Bronchial epithelial cell (primary cell): ENCODE results near the gene EIF4G1. TPM values are rescaled to one million over a fixed set of nuclear protein-coding genes. Genes with fewer than 3 reads are reported as not detected.

ENCODE experiments used
- DNase-seq: peaks from one replicate; pipeline ENCODE4 v3.0.0-alpha.2; 2010; ENCODE audit warnings: low read depth
- FAIRE-seq: peaks from 2 replicates; lab custom pipeline; 2011; peaks lifted over from hg19 to GRCh38; lab: Jason Lieb, UNC
- H3K27me3 ChIP-seq: 2 replicates; pipeline ENCODE4 v1.5.1; 2011; ENCODE audit warnings: low read length; ENCODE audit not compliant: control insufficient read depth, insufficient read depth
- H3K36me3 ChIP-seq: 2 replicates; pipeline ENCODE4 v1.5.1; 2011; ENCODE audit warnings: low read length; ENCODE audit not compliant: control insufficient read depth, insufficient read depth
- H3K4me3 ChIP-seq: 2 replicates; pipeline ENCODE4 v1.5.1; 2011; ENCODE audit warnings: mild to moderate bottlenecking, low read depth, low read length, control low read depth
- CTCF ChIP-seq: IDR thresholded peaks from 2 replicates; pipeline ENCODE4 v1.5.1; 2011; ENCODE audit warnings: mild to moderate bottlenecking, moderate library complexity, low read length, control low read depth, inconsistent platforms; ENCODE audit not compliant: insufficient read depth, severe bottlenecking
- total RNA-seq: library from RNA; depleted of rRNA; stranded (reverse); fragments of >200 nt; gene quantifications from 2 replicates; pipeline ENCODE4 v1.2.1, GENCODE V29; 2014

EIF4G1 gene
- total RNA-seq, 1 donor from 2014 or later, result 244 TPM

GRCh38 chr3:184372296-184372821, 58.0 kb downstream of the EIF4G1 start:
- DNase-seq (no peak), FAIRE-seq (no peak)
- H3K27me3 ChIP-seq, result peaks cover 9% of the 10 kb centered on the region
- peaks cover 10% of the 10 kb centered on the region for H3K36me3 ChIP-seq
- H3K4me3 ChIP-seq, result no peak overlapping the region
- TF ChIP-seq CTCF, result no peak

GRCh38 chr3:184372911-184373310, 58.5 kb downstream of the EIF4G1 start:
- no peak for FAIRE-seq
- no peak for TF ChIP-seq CTCF
- no peak for DNase-seq
- Histone ChIP-seq H3K4me3 (no peak overlapping the region), H3K36me3 (peaks cover 7% of the 10 kb centered on the region), H3K27me3 (peaks cover 11% of the 10 kb centered on the region)

- DNase-seq (no peak), FAIRE-seq (no peak)
- Histone ChIP-seq H3K36me3 (peaks cover 3% of the 10 kb centered on the region), H3K4me3 (no peak overlapping the region), H3K27me3 (peaks cover 15% of the 10 kb centered on the region)
- no peak for TF ChIP-seq CTCF
Measured at GRCh38 chr3:184373422-184373821, 59.0 kb downstream of the EIF4G1 start.

GRCh38 chr3:184375747-184376461, 61.5 kb downstream of the EIF4G1 start:
- no peak for FAIRE-seq
- H3K4me3 ChIP-seq, result no peak overlapping the region
- TF ChIP-seq CTCF, result no peak
- H3K27me3 ChIP-seq, result peaks cover 29% of the 10 kb centered on the region
- no peaks in the 10 kb centered on the region for H3K36me3 ChIP-seq
- DNase-seq, result no peak

- no peak overlapping the region for H3K4me3 ChIP-seq
- no peaks in the 10 kb centered on the region for H3K36me3 ChIP-seq
- TF ChIP-seq CTCF, result no peak
- peaks cover 43% of the 10 kb centered on the region for H3K27me3 ChIP-seq
- FAIRE-seq (no peak), DNase-seq (no peak)
Measured at GRCh38 chr3:184377374-184377773, 63.0 kb downstream of the EIF4G1 start.
